SK-MEL-5 (cell line): Measurements from ENCODE around the gene CCDC7. TPM values are rescaled to one million over a fixed set of nuclear protein-coding genes. Genes with fewer than 3 reads are reported as not detected.
"Not testable (repeated sequence)": the region's sequence is repeated elsewhere in the genome, so short reads cannot be mapped to it uniquely, and the experiment has no call there.

Source experiments
- DNase-seq: peaks from one replicate; pipeline ENCODE4 v3.0.0-alpha.2; 2016; ENCODE audit warnings: low read depth, low spot score
- in situ Hi-C: cut with HindIII; loops from 2 replicates; pipeline ENCODE4 v1.10.0; 2016; ENCODE audit warnings: low sequenced_read_pairs, high pct_unique_total_duplicates, low pct_unique_long_range_greater_than_20kb
- total RNA-seq: library from RNA; depleted of rRNA; stranded (reverse); fragments of >200 nt; shearing (Covaris generic); gene quantifications from 2 replicates; pipeline ENCODE4 v1.2.3, GENCODE V29; 2014

Gene CCDC7
- total RNA-seq, 1 experiment from 2014 or later: 3.8 TPM

- in situ Hi-C loops: no loop called here
- no peak for DNase-seq
Measured at GRCh38 chr10:32888161-32888927, 442.4 kb downstream of the CCDC7 start.

DNA sequence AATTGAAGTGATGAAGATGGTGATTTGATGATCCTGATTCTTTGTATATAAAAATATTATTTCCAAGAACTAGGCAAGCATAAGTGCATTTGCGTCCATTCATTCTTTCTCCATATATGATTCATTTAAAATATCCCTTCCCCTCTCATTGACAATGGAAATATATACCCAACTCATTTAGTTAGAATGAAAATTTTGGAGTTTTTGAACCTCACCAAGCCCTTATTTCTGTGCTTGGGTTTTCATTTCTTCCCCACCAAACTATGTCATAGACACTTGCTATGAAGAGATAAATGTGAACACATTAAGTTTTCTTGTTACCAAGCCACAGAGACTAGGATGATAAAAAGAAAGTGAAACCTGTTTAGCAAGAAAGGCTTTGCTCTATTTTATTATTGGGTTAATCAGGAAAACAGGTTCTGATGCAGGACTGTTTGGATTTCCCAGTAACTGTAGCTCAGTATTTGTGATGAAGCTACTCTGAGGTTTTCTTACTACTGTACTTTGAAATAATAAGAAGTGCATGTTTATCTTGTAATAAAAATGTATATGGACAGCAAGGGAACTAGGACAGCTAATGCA lies 443.8 kb downstream of the CCDC7 start:
- in situ Hi-C loops: no loop called here
- no peak for DNase-seq

DNA sequence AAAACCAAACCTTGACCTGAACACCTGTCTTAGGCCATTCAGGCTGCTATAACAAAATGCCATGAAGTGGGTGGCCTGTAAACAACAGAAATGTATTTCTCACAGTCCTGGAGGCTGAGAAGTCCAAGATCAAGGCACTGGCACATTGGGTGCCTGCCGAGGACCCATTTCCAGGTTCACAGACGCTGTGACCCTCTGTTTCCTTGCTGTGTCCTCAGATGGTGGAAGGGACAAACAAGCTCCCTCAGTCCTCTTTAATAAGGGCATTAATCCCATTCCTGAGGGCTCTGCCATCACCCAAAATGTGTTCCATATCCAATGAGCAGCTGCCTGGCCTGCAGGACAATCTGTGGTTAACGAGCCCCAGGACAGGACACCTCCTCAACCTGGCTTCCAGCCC lies 444.5 kb downstream of the CCDC7 start:
- in situ Hi-C loops: no loop called here
- DNase-seq: no peak

- DNase-seq: no peak
- in situ Hi-C loops: no loop called here
Measured at GRCh38 chr10:32891261-32891660, 445.3 kb downstream of the CCDC7 start.

GRCh38 chr10:32893434-32893833 lies 447.5 kb downstream of the CCDC7 start:
- peak; percentile 20 for DNase-seq
- in situ Hi-C loops: no loop called here

- DNase-seq: no peak
- in situ Hi-C loops: no loop called here
Measured at GRCh38 chr10:32893916-32894664, 448.1 kb downstream of the CCDC7 start.

- DNase-seq: not testable (repeated sequence)
Measured at GRCh38 chr10:32895200-32895968, 449.4 kb downstream of the CCDC7 start.

DNA sequence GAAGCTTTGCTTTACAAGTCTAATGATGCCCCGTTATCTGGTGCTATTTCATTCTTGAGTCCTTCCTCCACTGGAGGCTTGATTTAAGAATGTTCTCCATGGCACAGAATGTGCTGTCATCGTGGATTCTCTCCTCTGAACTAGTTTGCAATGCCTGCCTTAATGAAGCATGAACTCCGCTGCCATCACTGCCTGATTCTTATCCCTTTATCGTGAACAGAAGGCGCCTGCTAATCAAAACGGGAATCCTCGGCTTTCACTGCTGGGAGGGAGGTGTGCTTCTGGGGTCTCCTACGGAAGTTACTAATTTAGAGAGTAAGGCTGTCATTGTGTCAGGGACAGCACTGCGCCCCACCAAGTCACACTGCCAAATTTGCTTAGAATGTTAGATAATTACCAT lies 455.9 kb downstream of the CCDC7 start:
- in situ Hi-C loops: no loop called here

More at GRCh38 chr10:32895200-32895968, 449.4 kb downstream of the CCDC7 start:
- in situ Hi-C loops: not testable (repeated sequence)

DNA sequence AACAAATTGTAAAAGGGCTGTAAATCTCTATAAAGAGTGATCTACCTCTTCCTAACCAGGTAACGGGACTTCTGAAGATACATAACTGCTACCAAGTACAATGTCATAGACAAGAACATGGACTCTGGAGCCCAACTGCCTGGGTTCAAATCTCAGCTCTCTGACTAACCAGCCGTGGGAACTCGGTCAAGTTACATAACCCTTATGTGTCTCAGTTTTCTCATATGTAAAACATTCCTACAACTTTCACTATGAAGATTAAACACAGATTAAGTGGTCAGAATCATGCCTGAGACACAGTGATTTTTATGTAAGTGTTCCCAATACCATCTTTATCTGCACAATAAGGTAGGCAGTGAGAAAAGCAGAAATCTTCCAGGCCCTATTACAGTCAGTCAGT lies 459.5 kb downstream of the CCDC7 start:
- no peak for DNase-seq
- in situ Hi-C loops: no loop called here

More for the DNA sequence above, 455.9 kb downstream of the CCDC7 start:
- DNase-seq: no peak

DNA sequence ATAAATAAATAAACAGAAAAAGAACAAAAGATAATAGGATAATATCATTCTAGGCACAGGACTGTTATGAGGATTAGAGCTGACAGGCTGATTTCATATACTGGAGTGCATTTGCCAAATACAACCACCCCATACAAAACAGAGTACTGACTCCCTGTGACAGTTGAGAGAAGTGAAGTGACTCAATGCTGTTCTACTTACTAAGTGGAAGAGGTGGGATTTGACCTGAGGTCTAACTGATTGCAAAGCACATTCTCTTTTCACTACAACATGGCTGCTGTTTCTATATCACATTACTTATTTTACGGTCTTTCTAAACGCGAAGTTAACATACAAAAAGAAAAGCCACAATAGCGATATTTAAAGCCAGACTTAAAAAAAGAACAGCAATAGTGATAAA lies 460.7 kb downstream of the CCDC7 start:
- peak; percentile 32 for DNase-seq
- in situ Hi-C loops: no loop called here

- in situ Hi-C loops: no loop called here
- DNase-seq: no peak
Measured at GRCh38 chr10:32909456-32909855, 463.5 kb downstream of the CCDC7 start.

DNA sequence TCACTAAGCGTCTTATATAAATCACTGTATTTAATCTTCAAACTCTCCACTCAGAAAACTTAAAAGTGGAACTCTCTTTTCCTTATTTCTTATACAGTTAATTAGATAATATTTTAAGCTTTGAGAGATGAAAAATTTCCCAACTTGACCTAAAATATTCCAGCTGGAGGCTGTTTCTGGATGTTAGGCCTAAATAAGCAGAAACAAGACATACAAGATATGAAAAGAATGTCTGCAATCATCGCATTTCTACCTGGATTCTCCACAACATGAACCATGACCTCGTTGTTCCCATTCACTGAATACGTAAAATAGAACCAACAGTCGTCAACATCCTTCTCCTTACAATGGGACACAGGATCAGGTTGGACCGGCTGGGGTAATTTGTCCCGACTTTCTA lies 464.0 kb downstream of the CCDC7 start:
- DNase-seq, in situ Hi-C loops: not testable (repeated sequence)

DNA sequence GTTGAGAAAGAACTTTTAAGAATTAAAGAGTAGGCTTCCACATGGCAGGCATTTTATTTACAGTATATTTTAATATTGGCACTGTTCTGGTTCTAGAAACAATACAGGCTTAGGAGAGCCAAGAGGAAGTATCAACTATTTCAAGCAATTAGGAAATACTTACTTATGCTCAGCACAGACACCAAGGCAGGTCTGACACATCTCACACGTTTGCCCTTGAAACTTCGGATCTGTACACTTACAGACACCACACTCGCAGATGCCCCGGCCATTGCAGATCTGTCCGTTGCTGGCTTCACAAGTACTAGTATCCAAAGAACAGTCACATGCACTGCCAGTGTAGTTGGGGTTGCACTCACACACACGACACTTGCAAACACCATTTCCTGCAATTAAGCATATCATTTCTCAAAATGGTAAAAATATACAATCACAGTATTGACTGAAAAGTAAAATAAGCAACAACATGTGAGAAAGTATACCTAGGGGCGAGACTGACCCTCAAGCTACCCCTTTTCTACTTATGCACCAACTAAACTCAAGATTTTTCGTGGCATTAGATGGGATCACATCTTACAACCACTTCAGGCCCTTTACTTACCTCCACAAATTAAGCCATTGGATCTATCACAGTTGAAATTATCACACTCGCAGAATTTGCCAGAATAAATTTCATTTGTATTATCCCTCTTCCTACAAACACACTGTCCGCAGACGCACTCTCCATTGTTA lies 465.5 kb downstream of the CCDC7 start:
- DNase-seq: no peak
- in situ Hi-C loops: no loop called here

DNA sequence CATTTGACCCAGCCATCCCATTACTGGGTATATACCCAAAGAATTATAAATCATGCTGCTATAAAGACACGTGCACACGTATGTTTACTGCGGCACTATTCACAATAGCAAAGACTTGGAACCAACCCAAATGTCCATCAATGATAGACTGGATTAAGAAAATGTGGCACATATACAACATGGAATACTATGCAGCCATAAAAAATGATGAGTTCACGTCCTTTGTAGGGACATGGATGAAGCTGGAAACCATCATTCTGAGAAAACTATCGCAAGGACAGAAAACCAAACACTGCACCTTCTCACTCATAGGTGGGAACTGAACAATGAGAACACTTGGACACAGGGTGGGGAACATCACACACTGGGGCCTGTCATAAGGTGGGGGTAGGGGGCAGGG lies 471.9 kb downstream of the CCDC7 start:
- DNase-seq, in situ Hi-C loops: not testable (repeated sequence)

GRCh38 chr10:32922170-32922569 lies 476.2 kb downstream of the CCDC7 start:
- no peak for DNase-seq
- in situ Hi-C loops: no loop called here

DNA sequence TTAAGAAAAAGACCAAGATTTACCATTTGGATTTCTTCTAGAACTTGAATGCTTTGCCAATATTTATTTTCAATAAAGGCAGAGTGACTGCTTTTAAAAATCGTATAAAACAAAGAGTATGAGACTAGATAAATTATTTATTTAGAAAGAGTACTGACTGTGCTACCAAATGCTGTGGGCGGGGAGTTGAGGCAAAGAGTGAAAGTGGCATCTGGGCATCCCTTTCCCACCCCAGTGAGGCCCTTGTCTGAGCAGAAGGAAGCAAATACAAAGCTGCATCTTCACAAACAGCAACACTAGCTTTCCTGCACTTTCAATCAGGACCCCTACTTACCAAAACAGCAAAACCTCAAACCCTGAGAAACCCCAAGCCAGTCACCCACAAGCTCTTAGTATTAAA lies 477.2 kb downstream of the CCDC7 start:
- DNase-seq: no peak

GRCh38 chr10:32923849-32924248 lies 477.9 kb downstream of the CCDC7 start:
- in situ Hi-C loops: no loop called here
- DNase-seq: no peak

More for the DNA sequence above, 477.2 kb downstream of the CCDC7 start:
- in situ Hi-C loops: no loop called here
